Panc1 (cell line): ENCODE measurements around the gene RALGPS2. TPM values are rescaled to one million over a fixed set of nuclear protein-coding genes. Genes with fewer than 3 reads are reported as not detected.

Experiments
- ATAC-seq: fragments of 200-7000 bp; cut with Tn5 transposase; 2 replicates; pipeline ENCODE4 v1.9.1; 2020; ENCODE audit warnings: mild to moderate bottlenecking, moderate library complexity
- BruUV-seq: library from RNA; stranded (reverse); fragments of 400-500 nt; replicated peaks from 2 replicates; lab custom pipeline; 2021; lab: Mats Ljungman, UMichigan
- CTCF ChIA-PET: fragments of 300-600 bp; sonication (Branson Sonifier 250); formaldehyde crosslinking; loops from one replicate; lab custom pipeline; 2022; ENCODE audit warnings: antibody characterized with exemption; lab: Charles Lee
- POLR2A ChIA-PET: fragments of 300-600 bp; sonication (Branson Sonifier 250); formaldehyde crosslinking; loops from one replicate; lab custom pipeline; 2022; ENCODE audit warnings: antibody characterized with exemption; lab: Charles Lee
- DNase-seq: peaks from one replicate; pipeline ENCODE4 v3.0.0-alpha.2; 2010; ENCODE audit warnings: low read depth, low spot score
- H3K27ac ChIP-seq: 2 replicates; pipeline ENCODE4 v1.5.1; 2011; ENCODE audit warnings: mild to moderate bottlenecking, low read length, inconsistent platforms
- H3K27me3 ChIP-seq: fragments of 200-500 bp; sonication (Bioruptor generic); 2 replicates; pipeline ENCODE4 v1.6.0; 2014; ENCODE audit warnings: low read length, inconsistent platforms; ENCODE audit not compliant: control insufficient read depth, insufficient read depth
- H3K36me3 ChIP-seq: fragments of 200-500 bp; sonication (Bioruptor generic); 2 replicates; pipeline ENCODE4 v1.5.1; 2014; ENCODE audit warnings: inconsistent platforms, mild to moderate bottlenecking, low read length, moderate library complexity; ENCODE audit not compliant: control insufficient read depth, insufficient read depth
- H3K4me1 ChIP-seq: 2 replicates; pipeline ENCODE4 v1.5.1; 2011; ENCODE audit warnings: inconsistent platforms, mild to moderate bottlenecking, low read length, moderate library complexity; ENCODE audit not compliant: control insufficient read depth, insufficient read depth
- H3K4me3 ChIP-seq, 2 experiments: 2 replicates each; pipeline ENCODE4 v1.5.1; 2011 to 2012; ENCODE audit warnings: low read depth in 2 of 2, low read length in 2 of 2, mild to moderate bottlenecking in 2 of 2, inconsistent platforms in 1 of 2, moderate library complexity in 1 of 2
- H3K9me3 ChIP-seq: fragments of 200-500 bp; sonication (Bioruptor generic); 2 replicates; pipeline ENCODE4 v1.5.1; 2014; ENCODE audit warnings: low read depth, mild to moderate bottlenecking, inconsistent platforms, low read length, moderate library complexity; ENCODE audit not compliant: control insufficient read depth, insufficient read depth
- CTCF ChIP-seq: fragments of 450-650 bp; IDR thresholded peaks from 2 replicates; pipeline ENCODE4 v1.5.1; 2017; ENCODE audit warnings: mild to moderate bottlenecking
- POLR2AphosphoS5 ChIP-seq: IDR thresholded peaks from 2 replicates; pipeline ENCODE4 v1.6.1; 2012; ENCODE audit warnings: mild to moderate bottlenecking, low read depth, low read length, moderate library complexity
- REST ChIP-seq, 2 experiments: IDR thresholded peaks; 2 replicates each; pipeline ENCODE4 v1.6.1; 2011 to 2012; ENCODE audit warnings: low read depth in 2 of 2, control low read depth in 1 of 2, low read length in 1 of 2, mild to moderate bottlenecking in 1 of 2, moderate library complexity in 1 of 2; ENCODE audit not compliant: insufficient read depth in 1 of 2
- SIN3A ChIP-seq: IDR thresholded peaks from 2 replicates; pipeline ENCODE4 v1.6.1; 2012; ENCODE audit warnings: low read depth, mild to moderate bottlenecking, low read length, moderate library complexity, borderline replicate concordance; ENCODE audit not compliant: insufficient read depth
- TCF7L2 ChIP-seq: IDR thresholded peaks from 2 replicates; pipeline ENCODE4 v1.6.1; 2011; ENCODE audit warnings: mild to moderate bottlenecking, low read depth, low read length, inconsistent platforms
- in situ Hi-C: cut with HindIII; loops from 2 replicates; pipeline ENCODE4 v1.10.0; 2016; ENCODE audit warnings: low sequenced_read_pairs, low pct_unique_long_range_greater_than_20kb
- intact Hi-C: fragments of 100-400 bp; cut with micrococcal nuclease; formaldehyde crosslinking; loops from one replicate; pipeline ENCODE4 v1.10.0; 2022; ENCODE audit not compliant: unreplicated experiment
- total RNA-seq: library from RNA; stranded (reverse); gene quantifications from one replicate; pipeline ENCODE4 v1.2.1, GENCODE V29; 2021; ENCODE audit not compliant: unreplicated experiment

RALGPS2 gene
- total RNA-seq, 1 experiment from 2014 or later: 5.4 TPM

- no peaks in the 10 kb centered on the region for H3K4me1 ChIP-seq
- no peak overlapping the region for H3K4me3 ChIP-seq
- no peaks in the 10 kb centered on the region for H3K27me3 ChIP-seq
- no TSS peak for BruUV-seq
- H3K9me3 ChIP-seq: no peaks in the 10 kb centered on the region
- POLR2A ChIA-PET: no interaction called here
- in situ Hi-C loops (no loop called here), intact Hi-C loops (no loop called here)
- DNase-seq: no peak
- H3K36me3 ChIP-seq: no peaks in the 10 kb centered on the region
- CTCF ChIA-PET: no interaction called here
- H3K27ac ChIP-seq: no peak overlapping the region
- no peak for ATAC-seq
- TF ChIP-seq REST (IDR thresholded peaks at IDR 0.05; ENCODE audit: insufficient read depth in 1 of 2, low read depth in 2 of 2, low read length in 1 of 2) (no peak), CTCF (no peak), POLR2AphosphoS5 (no peak)
These were observed 41.8 kb upstream of the RALGPS2 start for GRCh38 chr1:178683291-178683690.

DNA sequence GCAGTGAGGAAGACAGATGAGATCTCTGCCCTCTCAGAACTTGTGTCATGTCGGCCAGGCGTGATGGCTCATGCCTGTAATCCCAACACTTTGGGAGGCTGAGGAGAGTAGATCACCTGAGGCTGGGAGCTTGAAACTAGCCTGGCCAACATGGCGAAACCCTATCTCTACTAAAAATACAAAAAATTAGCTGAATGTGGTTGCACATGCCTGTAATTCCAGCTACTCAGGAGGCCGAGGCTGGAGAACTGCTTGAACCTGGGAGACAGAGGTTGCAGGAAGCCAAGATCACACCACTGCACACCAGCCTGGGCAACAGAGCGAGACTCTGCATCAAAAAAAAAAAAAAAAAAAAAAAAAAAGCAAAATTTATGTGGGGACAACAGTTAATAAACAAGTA is 40.9 kb upstream of the RALGPS2 start:
- H3K9me3 ChIP-seq: no peaks in the 10 kb centered on the region
- no peaks in the 10 kb centered on the region for H3K36me3 ChIP-seq
- no peak overlapping the region for H3K27ac ChIP-seq
- BruUV-seq: no TSS peak
- no peaks in the 10 kb centered on the region for H3K27me3 ChIP-seq
- ChIA-PET CTCF (no interaction called here), POLR2A (no interaction called here)
- H3K4me3 ChIP-seq: no peak overlapping the region
- TF ChIP-seq POLR2AphosphoS5: no peak
- TF ChIP-seq REST (IDR thresholded peaks at IDR 0.05; ENCODE audit: insufficient read depth in 1 of 2, low read depth in 2 of 2, low read length in 1 of 2): no peak
- no peak for TF ChIP-seq CTCF
- no peak for TF ChIP-seq SIN3A
- no peak for TF ChIP-seq TCF7L2
- no peaks in the 10 kb centered on the region for H3K4me1 ChIP-seq
- intact Hi-C loops (no loop called here), in situ Hi-C loops (no loop called here)
- DNase-seq: no peak
- no peak for ATAC-seq
